Hepatocyte (in vitro differentiated cells): ENCODE measurements around the gene TANGO2. TPM values are rescaled to one million over a fixed set of nuclear protein-coding genes. Genes with fewer than 3 reads are reported as not detected.

Source experiments
- DNase-seq: peaks from one replicate; pipeline ENCODE4 v3.0.0-alpha.2; 2016; ENCODE audit warnings: low spot score
- H2AFZ ChIP-seq: fragments of 200-600 bp; sonication (generic); 2 replicates; pipeline ENCODE4 v1.6.0; 2016; ENCODE audit warnings: antibody characterized with exemption, mild to moderate bottlenecking
- H3K27ac ChIP-seq: fragments of 200-600 bp; sonication (generic); 2 replicates; pipeline ENCODE4 v1.5.1; 2016; ENCODE audit warnings: mild to moderate bottlenecking
- H3K27me3 ChIP-seq: fragments of 200-600 bp; sonication (generic); 2 replicates; pipeline ENCODE4 v1.6.1; 2016
- H3K36me3 ChIP-seq: fragments of 200-600 bp; sonication (generic); replicated peaks from 2 replicates; pipeline ENCODE4 v1.5.1; 2016; ENCODE audit warnings: low read depth; ENCODE audit not compliant: insufficient read depth
- H3K4me1 ChIP-seq: fragments of 200-600 bp; sonication (generic); 2 replicates; pipeline ENCODE4 v1.5.1; 2016; ENCODE audit warnings: mild to moderate bottlenecking, moderate library complexity; ENCODE audit not compliant: insufficient read depth
- H3K4me2 ChIP-seq: fragments of 200-600 bp; sonication (generic); 2 replicates; pipeline ENCODE4 v1.6.0; 2016
- H3K4me3 ChIP-seq: fragments of 200-600 bp; sonication (generic); 2 replicates; pipeline ENCODE4 v1.5.1; 2016; ENCODE audit warnings: mild to moderate bottlenecking
- H3K79me2 ChIP-seq: fragments of 200-600 bp; sonication (generic); 2 replicates; pipeline ENCODE4 v1.6.0; 2017; ENCODE audit warnings: mild to moderate bottlenecking
- H3K9me2 ChIP-seq: fragments of 200-600 bp; sonication (generic); replicated peaks from 2 replicates; pipeline ENCODE4 v1.6.0; 2017; ENCODE audit warnings: mild to moderate bottlenecking; ENCODE audit not compliant: insufficient read depth
- H3K9me3 ChIP-seq: fragments of 200-600 bp; sonication (generic); 2 replicates; pipeline ENCODE4 v1.5.1; 2016; ENCODE audit warnings: low read depth, mild to moderate bottlenecking
- H4K20me1 ChIP-seq: fragments of 200-600 bp; sonication (generic); 2 replicates; pipeline ENCODE4 v1.6.0; 2016; ENCODE audit warnings: mild to moderate bottlenecking; ENCODE audit not compliant: insufficient read depth, poor library complexity, severe bottlenecking
- EZH2 ChIP-seq: fragments of 200-600 bp; sonication (generic); IDR thresholded peaks from 2 replicates; pipeline ENCODE4 v1.6.1; 2016; ENCODE audit warnings: antibody characterized with exemption, mild to moderate bottlenecking, borderline replicate concordance
- EZH2phosphoT487 ChIP-seq: fragments of 200-600 bp; sonication (generic); IDR thresholded peaks from one replicate; pipeline ENCODE4 v1.6.1; 2018; ENCODE audit warnings: antibody characterized with exemption, mild to moderate bottlenecking, low read depth, moderate library complexity; ENCODE audit not compliant: unreplicated experiment, severe bottlenecking
- WGBS: methylation state at CpG from one replicate; pipeline ENCODE4 v1.1.6; 2016; ENCODE audit warnings: low lambda C conversion rate; ENCODE audit errors: missing lambda C conversion rate; 5-methylcytosine and 5-hydroxymethylcytosine counted together
- polyA plus RNA-seq: library from polyadenylated mRNA; unstranded; fragments of >200 nt; fragmentation: Nextera tagmentation; extraction: Ambion mirVana; gene quantifications from 2 replicates; pipeline ENCODE4 v1.2.1, GENCODE V29; 2016
- total RNA-seq: library from RNA; depleted of rRNA; stranded (reverse); fragments of >200 nt; gene quantifications from 2 replicates; pipeline ENCODE4 v1.2.3, GENCODE V29; 2014
- TF ChIP-seq, protein P1 (sequence below): fragments of 200-600 bp; sonication (generic); IDR thresholded peaks from 2 replicates; pipeline ENCODE4 v1.5.1; 2016; ENCODE audit warnings: antibody characterized with exemption, mild to moderate bottlenecking; ENCODE audit not compliant: poor library complexity

TANGO2 gene
- total and polyA plus RNA-seq, 2 experiments from 2014 or later = 20.8 to 21.4 TPM

DNA sequence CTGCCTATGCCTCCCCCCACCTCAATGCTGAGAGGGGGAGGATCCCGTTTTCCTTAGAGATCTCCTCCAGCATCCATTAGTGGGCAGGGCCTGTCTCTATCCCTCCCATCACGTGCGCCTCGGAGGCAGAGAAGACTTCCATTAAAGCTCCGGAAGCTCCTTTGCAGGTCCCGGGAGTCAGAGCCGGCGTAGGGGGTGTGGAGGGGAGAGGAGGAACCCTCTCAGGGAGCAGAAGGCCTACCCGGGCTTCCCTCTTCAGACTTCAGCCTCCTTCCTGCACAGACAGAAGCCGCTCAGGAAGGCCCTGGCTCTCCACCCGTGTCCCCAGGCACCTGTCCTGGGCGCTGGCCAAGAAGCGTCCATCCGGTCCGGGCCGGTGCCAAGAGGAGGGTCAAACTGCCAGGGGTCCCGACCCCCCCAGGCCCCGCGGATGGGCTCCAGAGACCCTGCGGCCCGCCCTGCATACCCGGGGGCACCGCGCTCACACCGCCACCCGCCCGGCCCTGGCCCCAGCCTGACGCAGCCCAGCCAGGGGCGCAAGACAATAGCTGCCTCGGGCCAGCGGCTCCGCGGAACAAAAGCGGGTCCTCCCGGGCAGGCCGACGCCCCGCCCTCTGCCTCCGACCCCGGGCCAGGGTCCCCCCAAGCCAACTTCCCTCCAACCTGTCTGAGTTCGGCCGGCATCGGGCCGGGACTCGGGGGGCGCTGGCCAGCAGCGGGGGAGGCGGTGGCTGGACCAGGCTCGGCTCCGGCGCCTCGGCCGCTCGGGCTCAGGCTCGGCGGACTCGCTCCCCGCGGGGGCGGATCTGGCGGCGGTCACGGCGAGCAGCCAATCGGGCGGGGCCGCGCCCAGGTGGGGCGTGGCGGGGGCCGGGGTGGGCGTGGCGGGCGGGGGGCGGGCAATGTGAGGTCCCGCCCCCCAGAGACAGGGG lies 34.2 kb upstream of the TANGO2 start:
- peaks cover 12% of the 10 kb centered on the region for H3K4me1 ChIP-seq
- peak; percentile 93 for DNase-seq
- no peaks in the 10 kb centered on the region for H3K9me3 ChIP-seq
- peak overlapping the region; percentile 91 for H3K4me3 ChIP-seq
- no peaks in the 10 kb centered on the region for H3K9me2 ChIP-seq
- 2% methylated on average over 32 of the region's 76 CpGs for WGBS
- no peaks in the 10 kb centered on the region for H3K27me3 ChIP-seq
- H2AFZ ChIP-seq = peak overlapping the region; percentile 60
- H3K79me2 ChIP-seq = peaks cover 13% of the 10 kb centered on the region
- peak overlapping the region; percentile 81 for H3K27ac ChIP-seq
- peaks cover 9% of the 10 kb centered on the region for H4K20me1 ChIP-seq
- no peaks in the 10 kb centered on the region for H3K36me3 ChIP-seq
- H3K4me2 ChIP-seq = peak overlapping the region; percentile 95
- TF ChIP-seq EZH2phosphoT487 (no peak), EZH2 (no peak)
- TF ChIP-seq, protein P1, sequence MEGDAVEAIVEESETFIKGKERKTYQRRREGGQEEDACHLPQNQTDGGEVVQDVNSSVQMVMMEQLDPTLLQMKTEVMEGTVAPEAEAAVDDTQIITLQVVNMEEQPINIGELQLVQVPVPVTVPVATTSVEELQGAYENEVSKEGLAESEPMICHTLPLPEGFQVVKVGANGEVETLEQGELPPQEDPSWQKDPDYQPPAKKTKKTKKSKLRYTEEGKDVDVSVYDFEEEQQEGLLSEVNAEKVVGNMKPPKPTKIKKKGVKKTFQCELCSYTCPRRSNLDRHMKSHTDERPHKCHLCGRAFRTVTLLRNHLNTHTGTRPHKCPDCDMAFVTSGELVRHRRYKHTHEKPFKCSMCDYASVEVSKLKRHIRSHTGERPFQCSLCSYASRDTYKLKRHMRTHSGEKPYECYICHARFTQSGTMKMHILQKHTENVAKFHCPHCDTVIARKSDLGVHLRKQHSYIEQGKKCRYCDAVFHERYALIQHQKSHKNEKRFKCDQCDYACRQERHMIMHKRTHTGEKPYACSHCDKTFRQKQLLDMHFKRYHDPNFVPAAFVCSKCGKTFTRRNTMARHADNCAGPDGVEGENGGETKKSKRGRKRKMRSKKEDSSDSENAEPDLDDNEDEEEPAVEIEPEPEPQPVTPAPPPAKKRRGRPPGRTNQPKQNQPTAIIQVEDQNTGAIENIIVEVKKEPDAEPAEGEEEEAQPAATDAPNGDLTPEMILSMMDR = no peak

DNA sequence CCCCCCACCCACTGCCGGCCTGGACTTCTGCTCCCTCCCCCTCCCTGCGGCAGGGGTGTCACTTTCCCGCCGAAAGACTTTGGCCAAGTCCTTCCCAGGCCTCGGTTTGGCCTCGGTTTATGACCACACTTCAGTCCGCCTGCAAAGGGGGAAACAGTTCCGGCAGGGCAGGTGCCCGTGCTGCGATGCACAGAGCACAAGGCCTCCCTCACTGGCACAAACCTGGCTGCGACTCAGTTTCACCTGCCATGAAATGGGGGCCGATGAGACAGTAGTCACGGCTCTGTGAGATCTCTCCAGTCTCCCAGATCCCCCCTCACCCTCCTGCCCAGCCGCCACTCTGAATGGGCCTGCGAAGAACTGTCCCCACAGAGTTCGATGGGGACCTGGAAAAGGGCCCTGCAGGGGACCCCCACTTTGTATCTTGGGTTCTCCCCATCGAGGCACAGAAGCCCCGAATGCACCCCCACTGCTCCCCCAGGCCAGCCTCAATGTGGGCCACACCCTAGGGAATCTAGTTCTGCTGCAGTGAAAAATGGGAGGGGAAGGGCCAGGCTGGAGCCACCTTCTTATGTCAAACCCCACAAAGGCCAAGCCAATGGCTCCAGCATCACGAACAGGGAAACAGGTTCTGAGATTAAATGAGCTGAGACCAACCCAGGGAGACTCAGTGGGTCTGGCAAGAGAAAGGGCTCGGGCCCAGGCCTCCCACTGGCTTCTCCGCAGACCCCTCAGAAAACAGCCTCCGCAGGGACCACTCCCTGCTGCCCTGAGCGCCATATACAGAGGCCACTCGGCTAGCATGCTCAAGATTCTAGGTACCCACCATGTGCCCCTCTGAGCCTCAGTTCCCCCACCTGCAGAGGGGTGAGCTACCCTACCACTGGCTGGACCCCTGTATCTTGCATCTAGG lies 33.3 kb upstream of the TANGO2 start:
- Histone ChIP-seq H3K27me3 (no peaks in the 10 kb centered on the region), H4K20me1 (peaks cover 9% of the 10 kb centered on the region), H3K4me1 (peaks cover 12% of the 10 kb centered on the region), H3K27ac (no peak overlapping the region), H3K9me3 (no peaks in the 10 kb centered on the region), H3K9me2 (no peaks in the 10 kb centered on the region), H3K4me2 (peak overlapping the region; percentile 95), H2AFZ (no peak overlapping the region), H3K4me3 (no peak overlapping the region), H3K79me2 (peaks cover 13% of the 10 kb centered on the region), H3K36me3 (no peaks in the 10 kb centered on the region)
- TF ChIP-seq EZH2phosphoT487 (no peak), EZH2 (no peak)
- DNase-seq = no peak
- 83% methylated on average over 20 of the region's 24 CpGs for WGBS

DNA sequence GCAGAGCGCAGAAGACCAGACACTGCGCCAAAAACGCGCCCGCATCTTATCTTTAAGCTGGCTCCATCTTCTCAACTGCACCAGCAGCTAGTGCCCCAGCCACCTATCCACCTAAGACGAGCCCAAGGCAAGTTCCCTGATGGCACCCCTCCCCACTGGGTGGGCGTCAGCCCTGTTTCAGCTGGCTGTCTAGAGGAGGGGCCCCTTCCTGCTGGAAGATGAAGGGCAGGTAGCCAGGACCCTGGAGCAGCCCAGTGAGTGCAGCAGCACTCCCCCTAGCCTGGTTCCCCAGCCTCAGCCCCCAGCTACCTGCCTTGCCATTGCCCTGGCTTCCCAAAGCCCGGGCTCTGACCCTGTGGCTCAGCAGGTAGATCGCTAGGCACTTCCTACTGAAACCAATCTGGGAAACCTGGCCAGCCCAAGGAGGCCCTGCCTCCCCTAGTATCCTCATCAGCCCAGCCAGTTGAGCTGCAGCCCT lies 32.5 kb upstream of the TANGO2 start:
- H3K9me2 ChIP-seq = no peaks in the 10 kb centered on the region
- WGBS = 91% methylated on average over 9 of the region's 9 CpGs
- peaks cover 9% of the 10 kb centered on the region for H4K20me1 ChIP-seq
- no peak overlapping the region for H2AFZ ChIP-seq
- TF ChIP-seq EZH2phosphoT487 (no peak), EZH2 (no peak)
- TF ChIP-seq, protein P1 = no peak
- H3K4me2 ChIP-seq = no peak overlapping the region
- H3K27ac ChIP-seq = no peak overlapping the region
- H3K9me3 ChIP-seq = no peaks in the 10 kb centered on the region
- no peaks in the 10 kb centered on the region for H3K36me3 ChIP-seq
- peaks cover 12% of the 10 kb centered on the region for H3K4me1 ChIP-seq
- no peak for DNase-seq
- no peaks in the 10 kb centered on the region for H3K27me3 ChIP-seq
- H3K79me2 ChIP-seq = peaks cover 13% of the 10 kb centered on the region
- H3K4me3 ChIP-seq = no peak overlapping the region
